Upper lobe of left lung (tissue), 6 donors: ENCODE results near the gene ARID4B. TPM values are rescaled to one million over a fixed set of nuclear protein-coding genes. Genes with fewer than 3 reads are reported as not detected.

Experiments used
- ATAC-seq, 2 donors: fragments of 200-7000 bp; cut with Tn5 transposase; one replicate each; pipeline ENCODE4 v1.9.1; 2022; ENCODE audit warnings: mild to moderate bottlenecking in 2 of 2, moderate library complexity in 2 of 2; ENCODE audit not compliant: low FRiP score in 2 of 2
- DNase-seq, 2 donors: peaks; one replicate each; pipeline ENCODE4 v3.0.0-alpha.2; 2019 to 2020
- H3K27ac ChIP-seq, 4 donors: fragments of 200-600 bp; sonication (generic); one replicate each; pipeline ENCODE4 v1.5.1; 2016 to 2019
- H3K27me3 ChIP-seq, 4 donors: fragments of 200-600 bp; sonication (generic); one replicate each; pipeline ENCODE4 v1.5.1; 2017 to 2019
- H3K36me3 ChIP-seq, 4 donors: fragments of 200-600 bp; sonication (generic); one replicate each; pipeline ENCODE4 v1.5.1; 2016 to 2019
- H3K4me1 ChIP-seq, 4 donors: fragments of 200-600 bp; sonication (generic); one replicate each; pipeline ENCODE4 v1.5.1; 2018 to 2019
- H3K4me3 ChIP-seq, 4 donors: fragments of 200-600 bp; sonication (generic); one replicate each; pipeline ENCODE4 v1.5.1; 2017 to 2019; ENCODE audit warnings: mild to moderate bottlenecking in 2 of 4, moderate library complexity in 1 of 4
- H3K9me3 ChIP-seq, 4 donors: fragments of 200-600 bp; sonication (generic); one replicate each; pipeline ENCODE4 v1.5.1; 2018 to 2019
- CTCF ChIP-seq, 6 experiments: fragments of 450-650 bp in 4 of 6; fragments of 200-600 bp in 2 of 6; sonication (generic) in 2 of 6; IDR thresholded peaks; one replicate each; pipeline ENCODE4 v1.5.1; 2016 to 2019; ENCODE audit warnings: antibody characterized with exemption in 6 of 6
- EP300 ChIP-seq, 4 donors: sonication (generic); formaldehyde crosslinking; IDR thresholded peaks; one replicate each; pipeline ENCODE4 v1.5.1; 2017; ENCODE audit warnings: antibody characterized with exemption in 4 of 4, control low read depth in 2 of 4
- POLR2A ChIP-seq, 4 donors: fragments of 450-650 bp; IDR thresholded peaks; one replicate each; pipeline ENCODE4 v1.5.1; 2016 to 2017; ENCODE audit warnings: antibody characterized with exemption in 4 of 4, mild to moderate bottlenecking in 2 of 4
- POLR2AphosphoS5 ChIP-seq, 2 donors: sonication (generic); formaldehyde crosslinking; IDR thresholded peaks; one replicate each; pipeline ENCODE4 v1.5.1; 2017; ENCODE audit warnings: antibody characterized with exemption in 2 of 2
- WGBS, 2 donors: methylation state at CpG; one replicate each; pipeline ENCODE4 v1.1.5; 2017 to 2018; 5-methylcytosine and 5-hydroxymethylcytosine counted together
- total RNA-seq, 6 donors: library from RNA; depleted of rRNA in 4 of 6; stranded (reverse); fragments of >200 nt in 4 of 6; gene quantifications; one replicate each; pipeline versions ENCODE4 v1.1.0 to v1.2.1, GENCODE V29; 2016 to 2021
- donor health status: DM: no; HTN: no; CAD: no; lungs with moderate emphysema.
- donor health status: DM: no; HTN: yes; CAD: no; lungs with severe emphysema.

Gene ARID4B
- total RNA-seq, 6 donors from 2014 or later, result 31.1 to 90.1 (median 51.3) TPM

- DNase-seq (no peak), ATAC-seq (no peak)
- Histone ChIP-seq H3K27ac (no peak overlapping the region), H3K27me3 (no peaks in the 10 kb centered on the region), H3K4me3 (no peak overlapping the region), H3K36me3 (peaks cover 0 to 52% (median 25%) of the 10 kb centered on the region in 4 donors), H3K9me3 (no peaks in the 10 kb centered on the region), H3K4me1 (peaks cover 14 to 30% (median 15%) of the 10 kb centered on the region in 4 donors)
- TF ChIP-seq POLR2A (IDR thresholded peaks at IDR 0.05), result no peak
- no peak for TF ChIP-seq POLR2AphosphoS5 (IDR thresholded peaks at IDR 0.05)
- TF ChIP-seq EP300 (IDR thresholded peaks at IDR 0.05), result no peak
- TF ChIP-seq CTCF (IDR thresholded peaks at IDR 0.05), result no peak
- WGBS, 2 donors, result 92 to 98% methylated on average over 4 of the region's 4 CpGs
Measured at GRCh38 chr1:235157150-235157549, 170.8 kb downstream of the ARID4B start.

- no peak for ATAC-seq
- peaks cover 11 to 28% (median 11%) of the 10 kb centered on the region in 4 donors for H3K4me1 ChIP-seq
- peaks cover 0 to 56% (median 29%) of the 10 kb centered on the region in 4 donors for H3K36me3 ChIP-seq
- no peak overlapping the region for H3K4me3 ChIP-seq
- DNase-seq, result no peak
- H3K27ac ChIP-seq, result no peak overlapping the region
- no peaks in the 10 kb centered on the region for H3K27me3 ChIP-seq
- no peaks in the 10 kb centered on the region for H3K9me3 ChIP-seq
- 84 to 91% methylated on average over 4 of the region's 4 CpGs for WGBS, 2 donors
- TF ChIP-seq POLR2AphosphoS5 (IDR thresholded peaks at IDR 0.05) (no peak), POLR2A (IDR thresholded peaks at IDR 0.05) (no peak), EP300 (IDR thresholded peaks at IDR 0.05) (no peak), CTCF (IDR thresholded peaks at IDR 0.05) (no peak)
Measured at GRCh38 chr1:235156740-235157139, 171.2 kb downstream of the ARID4B start.

DNA sequence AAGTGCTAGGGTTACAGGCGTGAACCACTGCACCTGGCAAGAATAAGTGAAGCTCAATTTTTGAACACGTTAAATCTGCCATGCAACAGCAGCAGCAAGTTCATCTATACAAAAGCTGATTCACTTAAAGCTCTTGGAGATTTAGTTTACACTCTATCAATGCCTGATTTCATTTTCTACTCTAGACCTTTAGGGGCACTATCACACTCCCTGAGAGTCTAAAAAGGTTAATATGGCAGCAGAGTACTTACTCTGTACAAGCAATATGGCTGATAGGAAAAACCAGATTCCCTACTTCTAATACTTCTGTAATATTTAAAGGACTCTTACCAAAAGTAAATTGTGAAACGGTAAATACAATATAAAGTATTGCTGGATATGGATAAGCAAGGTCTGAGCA lies 171.7 kb downstream of the ARID4B start:
- no peak overlapping the region for H3K4me3 ChIP-seq
- H3K27ac ChIP-seq, result no peak overlapping the region
- no peak for TF ChIP-seq CTCF (IDR thresholded peaks at IDR 0.05)
- TF ChIP-seq POLR2AphosphoS5 (IDR thresholded peaks at IDR 0.05), result no peak
- TF ChIP-seq POLR2A (IDR thresholded peaks at IDR 0.05), result no peak
- TF ChIP-seq EP300 (IDR thresholded peaks at IDR 0.05), result no peak
- 88 to 94% methylated on average over 3 of the region's 3 CpGs for WGBS, 2 donors
- H3K9me3 ChIP-seq, result no peaks in the 10 kb centered on the region
- H3K27me3 ChIP-seq, result no peaks in the 10 kb centered on the region
- ATAC-seq (no peak), DNase-seq (no peak)
- H3K36me3 ChIP-seq, result peaks cover 0 to 60% (median 31%) of the 10 kb centered on the region in 4 donors
- H3K4me1 ChIP-seq, result peaks cover 9 to 25% (median 10%) of the 10 kb centered on the region in 4 donors

GRCh38 chr1:235152235-235152634 lies 175.7 kb downstream of the ARID4B start:
- Histone ChIP-seq H3K27ac (no peak overlapping the region), H3K9me3 (no peaks in the 10 kb centered on the region), H3K36me3 (peaks cover 13 to 87% (median 41%) of the 10 kb centered on the region in 4 donors), H3K27me3 (no peaks in the 10 kb centered on the region), H3K4me3 (no peak overlapping the region), H3K4me1 (no peaks in the 10 kb centered on the region)
- TF ChIP-seq POLR2A (IDR thresholded peaks at IDR 0.05) (no peak), POLR2AphosphoS5 (IDR thresholded peaks at IDR 0.05) (no peak), EP300 (IDR thresholded peaks at IDR 0.05) (no peak), CTCF (IDR thresholded peaks at IDR 0.05) (no peak)
- DNase-seq, result no peak
- ATAC-seq, result no peak

DNA sequence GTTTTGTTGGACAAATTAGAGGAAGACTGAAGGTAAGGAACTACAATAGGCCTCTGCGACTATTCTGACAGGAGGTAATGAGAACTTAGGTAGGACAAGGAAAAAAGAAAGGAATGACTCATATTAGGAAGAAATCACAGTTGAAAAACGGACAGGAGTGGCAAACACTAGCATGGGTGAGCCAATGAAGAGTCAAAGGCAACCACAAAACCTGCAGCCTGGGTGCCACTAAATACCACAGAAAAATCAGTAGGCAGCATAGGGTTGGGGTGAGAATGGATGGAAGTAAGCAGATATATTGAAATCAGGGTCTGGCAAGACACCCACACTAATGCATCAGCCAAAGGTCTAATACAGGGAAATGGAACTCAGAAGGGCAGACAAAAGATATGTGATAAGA lies 176.9 kb downstream of the ARID4B start:
- WGBS, 2 donors, result 86 to 91% methylated on average over 2 of the region's 2 CpGs
- peaks cover 15 to 87% (median 48%) of the 10 kb centered on the region in 4 donors for H3K36me3 ChIP-seq
- TF ChIP-seq POLR2AphosphoS5 (IDR thresholded peaks at IDR 0.05) (no peak), POLR2A (IDR thresholded peaks at IDR 0.05) (no peak), CTCF (IDR thresholded peaks at IDR 0.05) (no peak)
- no peaks in the 10 kb centered on the region for H3K27me3 ChIP-seq
- no peak overlapping the region for H3K4me3 ChIP-seq
- H3K27ac ChIP-seq, result no peak overlapping the region
- no peaks in the 10 kb centered on the region for H3K4me1 ChIP-seq
- DNase-seq (no peak), ATAC-seq (no peak)
- H3K9me3 ChIP-seq, result no peaks in the 10 kb centered on the region
